ENCODE data around the gene ADRB1. TPM values are rescaled to one million over a fixed set of nuclear protein-coding genes. Genes with fewer than 3 reads are reported as not detected.

The ADRB1 gene
- total and polyA plus RNA-seq, 2 of the 13 experiments (the other 11 are each of a cell fraction or from before 2014, with no cell fraction given) = 0.07 TPM; not detected in 1

GRCh38 chr10:114012650-114013049, 31.0 kb upstream of the ADRB1 start:
- intact Hi-C loops (cut with micrococcal nuclease; ENCODE audit: unreplicated experiment) = no loop called here
- no peak for ATAC-seq

More at GRCh38 chr10:114012650-114013049, 31.0 kb upstream of the ADRB1 start:
- no peak overlapping the region for H3K4me3 ChIP-seq (replicated peaks in 1 of 3; ENCODE audit: insufficient read depth in 1 of 3, low read depth in 2 of 3, low read length in 3 of 3)
- no peaks in the 10 kb centered on the region for H3K36me3 ChIP-seq (replicated peaks in 1 of 2; ENCODE audit: control insufficient read depth in 1 of 2, insufficient read depth in 2 of 2, low read length in 2 of 2)
- ChIA-PET CTCF (ENCODE audit: low intra/inter-chr PET ratio, low total read pairs) (no interaction called here), POLR2A (no interaction called here)
- H3K4me2 ChIP-seq (ENCODE audit: low read depth, low read length) = no peak overlapping the region
- no TSS peak for BruUV-seq (replicated peaks)
- H3K79me2 ChIP-seq (ENCODE audit: insufficient read depth, low read length) = no peaks in the 10 kb centered on the region
- 0 out of 5 replicates have a peak, but pooled peaks cover 0 to under 1% of the 10 kb centered on the region in 2 experiments for H3K27me3 ChIP-seq (ENCODE audit: control insufficient read depth in 1 of 2, insufficient read depth in 2 of 2, low read length in 2 of 2)
- no peaks in the 10 kb centered on the region for H4K20me1 ChIP-seq (ENCODE audit: insufficient read depth, low read length)
- 36% methylated on average over 2 of the region's 8 CpGs for WGBS (ENCODE audit: low lambda C conversion rate)
- no peak overlapping the region for H3K9ac ChIP-seq (ENCODE audit: insufficient read depth, low read depth, low read length)
- in situ Hi-C loops (cut with HindIII; ENCODE audit: extremely low pct_ligation_motif_present, low pct_unique_long_range_greater_than_20kb) = no loop called here
- no peaks in the 10 kb centered on the region for H3K9me3 ChIP-seq (ENCODE audit: low read length)
- H2AFZ ChIP-seq (ENCODE audit: low read length) = no peak overlapping the region
- TF ChIP-seq TFDP2 (CRISPR knock-in tag; IDR thresholded peaks at IDR 0.05) = no peak
- no peak for TF ChIP-seq ATF6 (CRISPR knock-in tag; conservative IDR thresholded peaks at IDR 0.05)
- TF ChIP-seq PHB2 (IDR thresholded peaks at IDR 0.05; ENCODE audit: partially characterized antibody) = no peak
- TF ChIP-seq THRA (CRISPR knock-in tag; IDR thresholded peaks at IDR 0.05; ENCODE audit: borderline replicate concordance) = no peak
- no peak for TF ChIP-seq SETDB1 (CRISPR knock-in tag; IDR thresholded peaks at IDR 0.05; ENCODE audit: borderline replicate concordance)
- TF ChIP-seq DRAP1 (CRISPR knock-in tag; IDR thresholded peaks at IDR 0.05) = no peak
- TF ChIP-seq NR2C2 (CRISPR knock-in tag; IDR thresholded peaks at IDR 0.05; ENCODE audit: borderline replicate concordance) = no peak
- TF ChIP-seq ZNF639 (CRISPR knock-in tag; conservative IDR thresholded peaks at IDR 0.05) = no peak
- no peak for TF ChIP-seq ZNF616 (CRISPR knock-in tag; IDR thresholded peaks at IDR 0.05; ENCODE audit: low read depth)
- no peaks in the 10 kb centered on the region for H3K4me1 ChIP-seq (ENCODE audit: insufficient read depth, low read length)
- FAIRE-seq = no peak
- no peak overlapping the region for H3K27ac ChIP-seq (ENCODE audit: extremely low read length, insufficient read depth, low read length)
- DNase-seq (ENCODE audit: low spot score) = no peak

Data from HepG2 (cell line).